ENCODE results near the gene PEF1.

Gene PEF1

DNA sequence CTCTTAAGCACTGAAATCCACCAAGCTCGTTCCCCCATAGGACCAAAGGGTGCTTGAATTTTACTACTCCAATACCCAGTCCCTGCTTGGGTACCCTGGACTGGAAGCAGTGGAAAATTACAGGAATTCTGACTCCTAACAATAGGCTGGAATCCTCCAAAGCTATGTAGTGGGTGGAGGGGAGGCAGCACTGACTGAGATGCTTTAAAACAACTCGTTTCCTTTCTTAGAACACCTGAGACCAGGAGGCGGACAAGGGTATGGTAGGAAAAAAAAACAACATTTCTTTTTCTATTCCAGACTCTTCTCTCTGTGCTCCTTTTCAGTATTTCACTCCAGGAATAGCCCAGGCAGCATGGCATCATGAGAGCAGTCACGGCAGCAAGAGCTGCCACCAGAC lies 2.3 kb downstream of the PEF1 start:
- H3K27me3 ChIP-seq, result no peaks in the 10 kb centered on the region
- H3K36me3 ChIP-seq, result no peaks in the 10 kb centered on the region
- TF ChIP-seq, protein P1, sequence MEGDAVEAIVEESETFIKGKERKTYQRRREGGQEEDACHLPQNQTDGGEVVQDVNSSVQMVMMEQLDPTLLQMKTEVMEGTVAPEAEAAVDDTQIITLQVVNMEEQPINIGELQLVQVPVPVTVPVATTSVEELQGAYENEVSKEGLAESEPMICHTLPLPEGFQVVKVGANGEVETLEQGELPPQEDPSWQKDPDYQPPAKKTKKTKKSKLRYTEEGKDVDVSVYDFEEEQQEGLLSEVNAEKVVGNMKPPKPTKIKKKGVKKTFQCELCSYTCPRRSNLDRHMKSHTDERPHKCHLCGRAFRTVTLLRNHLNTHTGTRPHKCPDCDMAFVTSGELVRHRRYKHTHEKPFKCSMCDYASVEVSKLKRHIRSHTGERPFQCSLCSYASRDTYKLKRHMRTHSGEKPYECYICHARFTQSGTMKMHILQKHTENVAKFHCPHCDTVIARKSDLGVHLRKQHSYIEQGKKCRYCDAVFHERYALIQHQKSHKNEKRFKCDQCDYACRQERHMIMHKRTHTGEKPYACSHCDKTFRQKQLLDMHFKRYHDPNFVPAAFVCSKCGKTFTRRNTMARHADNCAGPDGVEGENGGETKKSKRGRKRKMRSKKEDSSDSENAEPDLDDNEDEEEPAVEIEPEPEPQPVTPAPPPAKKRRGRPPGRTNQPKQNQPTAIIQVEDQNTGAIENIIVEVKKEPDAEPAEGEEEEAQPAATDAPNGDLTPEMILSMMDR (IDR thresholded peaks at IDR 0.05), result no peak
- no peak for DNase-seq
- no peak overlapping the region for H3K27ac ChIP-seq
- H3K4me1 ChIP-seq, result peaks cover 0 to 83% (median 62%) of the 10 kb centered on the region in 4 donors
- H3K4me3 ChIP-seq, result no peak overlapping the region
- intact Hi-C loops (cut with DNase I; ENCODE audit: low total_unique reads), result no loop called here
- H3K9me3 ChIP-seq, result no peaks in the 10 kb centered on the region

DNA sequence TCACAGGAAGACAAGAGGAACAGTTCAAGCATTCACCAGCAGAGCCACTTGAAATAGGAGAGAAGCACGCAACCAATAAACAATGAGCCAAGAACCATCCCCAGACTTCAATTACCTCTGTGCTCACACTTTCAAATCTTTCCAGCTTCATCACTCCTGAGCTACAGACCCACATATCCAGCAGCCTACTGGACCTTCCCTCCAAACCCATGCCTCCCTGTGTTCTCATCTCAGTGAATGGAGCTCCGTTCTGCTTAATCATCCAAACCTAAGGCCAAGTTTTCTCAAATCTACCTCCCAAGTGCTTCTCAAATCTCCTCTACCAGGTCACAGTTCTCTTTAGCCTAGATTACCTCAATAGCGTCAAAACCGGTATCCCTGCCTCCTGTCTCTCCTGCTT lies 3.7 kb downstream of the PEF1 start:
- Histone ChIP-seq H3K4me3 (no peak overlapping the region), H3K27me3 (no peaks in the 10 kb centered on the region), H3K4me1 (peaks cover 0 to 69% (median 53%) of the 10 kb centered on the region in 4 donors), H3K27ac (no peak overlapping the region), H3K9me3 (no peaks in the 10 kb centered on the region), H3K36me3 (no peaks in the 10 kb centered on the region)
- no peak for DNase-seq
- TF ChIP-seq, protein P1 (IDR thresholded peaks at IDR 0.05), result no peak
- intact Hi-C loops (cut with DNase I; ENCODE audit: low total_unique reads), result no loop called here

DNA sequence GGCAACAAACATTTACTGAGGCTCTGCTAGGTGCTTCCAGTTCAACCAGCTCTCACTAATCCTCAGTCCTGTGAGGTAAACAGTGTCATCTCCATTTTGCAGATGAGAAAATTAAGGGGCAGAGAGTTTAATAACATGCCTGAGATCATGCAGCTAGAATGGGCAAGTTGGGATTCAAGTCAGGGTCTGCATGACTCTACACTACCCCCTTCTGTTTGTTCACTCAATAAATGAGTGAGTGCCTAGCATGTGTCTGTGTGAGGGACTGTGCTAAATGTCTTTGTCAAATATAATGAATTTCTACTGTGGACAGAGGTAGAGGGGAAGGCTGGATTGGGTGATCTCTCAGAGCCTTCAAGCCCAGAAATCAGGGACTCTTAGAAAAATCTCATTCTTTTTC lies 4.5 kb downstream of the PEF1 start:
- DNase-seq, result no peak
- Histone ChIP-seq H3K9me3 (no peaks in the 10 kb centered on the region), H3K4me3 (no peak overlapping the region), H3K4me1 (peaks cover 0 to 64% (median 46%) of the 10 kb centered on the region in 4 donors), H3K27me3 (no peaks in the 10 kb centered on the region), H3K27ac (no peak overlapping the region), H3K36me3 (peaks cover under 1 to 6% (median 2%) of the 10 kb centered on the region in 3 donors)
- TF ChIP-seq, protein P1 (IDR thresholded peaks at IDR 0.05), result no peak
- intact Hi-C loops (cut with DNase I; ENCODE audit: low total_unique reads), result no loop called here

- H3K27ac ChIP-seq, result no peak overlapping the region
- no peak overlapping the region for H3K4me3 ChIP-seq
- no peaks in the 10 kb centered on the region for H3K27me3 ChIP-seq
- peaks cover 0 to 66% (median 47%) of the 10 kb centered on the region in 4 donors for H3K4me1 ChIP-seq
- peaks cover 7 to 12% (median 8%) of the 10 kb centered on the region in 3 donors for H3K36me3 ChIP-seq
- no peaks in the 10 kb centered on the region for H3K9me3 ChIP-seq
- TF ChIP-seq, protein P1 (IDR thresholded peaks at IDR 0.05), result no peak
- intact Hi-C loops (cut with DNase I; ENCODE audit: low total_unique reads), result no loop called here
- DNase-seq, result no peak
Measured at GRCh38 chr1:31639543-31639942, 5.1 kb downstream of the PEF1 start.

GRCh38 chr1:31637915-31638673 lies 6.6 kb downstream of the PEF1 start:
- DNase-seq, result no peak
- peaks cover 0 to 55% (median 38%) of the 10 kb centered on the region in 4 donors for H3K4me1 ChIP-seq
- H3K27me3 ChIP-seq, result no peaks in the 10 kb centered on the region
- H3K4me3 ChIP-seq, result no peak overlapping the region
- H3K36me3 ChIP-seq, result peaks cover 12 to 20% (median 14%) of the 10 kb centered on the region in 3 donors
- no peak overlapping the region for H3K27ac ChIP-seq
- intact Hi-C loops (cut with DNase I; ENCODE audit: low total_unique reads), result no loop called here
- TF ChIP-seq, protein P1 (IDR thresholded peaks at IDR 0.05), result no peak
- no peaks in the 10 kb centered on the region for H3K9me3 ChIP-seq
